Measurements from ENCODE around the gene EFCAB9. TPM values are rescaled to one million over a fixed set of nuclear protein-coding genes. Genes with fewer than 3 reads are reported as not detected.

EFCAB9 gene
- polyA plus RNA-seq, 1 donor from 2014 or later, result not detected

- H3K27me3 ChIP-seq (ENCODE audit: insufficient read depth, low read depth, low read length), result no peaks in the 10 kb centered on the region
- H3K27ac ChIP-seq (ENCODE audit: low read length), result no peak overlapping the region
- H3K9me2 ChIP-seq (ENCODE audit: insufficient read depth, low read length), result no peaks in the 10 kb centered on the region
- H2AFZ ChIP-seq (ENCODE audit: low read depth, low read length), result no peak overlapping the region
- H3K4me3 ChIP-seq (ENCODE audit: low read length), result no peak overlapping the region
- H4K20me1 ChIP-seq (ENCODE audit: insufficient read depth), result no peaks in the 10 kb centered on the region
- H3K9me3 ChIP-seq (ENCODE audit: low read length), result no peaks in the 10 kb centered on the region
- TF ChIP-seq EZH2 (IDR thresholded peaks at IDR 0.05; ENCODE audit: borderline replicate concordance, insufficient read depth, low read length, poor library complexity, severe bottlenecking), result no peak
- no peak for TF ChIP-seq REST (IDR thresholded peaks at IDR 0.05; ENCODE audit: borderline replicate concordance)
- no peak for TF ChIP-seq SMC3 (conservative IDR thresholded peaks at IDR 0.05; ENCODE audit: poor library complexity)
- no peak for TF ChIP-seq CTCF (IDR thresholded peaks at IDR 0.05; ENCODE audit: poor library complexity, severe bottlenecking)
- no peak for TF ChIP-seq MXI1 (conservative IDR thresholded peaks at IDR 0.05; ENCODE audit: poor library complexity, severe bottlenecking)
- no peak for TF ChIP-seq TAF1 (IDR thresholded peaks at IDR 0.05; ENCODE audit: low read depth)
- H3K4me2 ChIP-seq (ENCODE audit: low read length), result no peak overlapping the region
- H3K9ac ChIP-seq (ENCODE audit: low read length), result no peak overlapping the region
- H3K79me2 ChIP-seq (replicated peaks; ENCODE audit: insufficient read depth, low read length), result no peaks in the 10 kb centered on the region
- no peaks in the 10 kb centered on the region for H3K36me3 ChIP-seq (ENCODE audit: insufficient read depth, low read length)
- H3F3A ChIP-seq (ENCODE audit: insufficient read depth, low read length, poor library complexity, severe bottlenecking), result no peaks in the 10 kb centered on the region
These were observed 26.1 kb upstream of the EFCAB9 start for GRCh38 chr5:172167895-172168294.

GRCh38 chr5:172168311-172168710, 25.7 kb upstream of the EFCAB9 start:
- Histone ChIP-seq H3K79me2 (replicated peaks; ENCODE audit: insufficient read depth, low read length) (no peaks in the 10 kb centered on the region), H3K9me2 (ENCODE audit: insufficient read depth, low read length) (no peaks in the 10 kb centered on the region), H4K20me1 (ENCODE audit: insufficient read depth) (no peaks in the 10 kb centered on the region), H3K9me3 (ENCODE audit: low read length) (no peaks in the 10 kb centered on the region), H3K4me3 (ENCODE audit: low read length) (no peak overlapping the region), H2AFZ (ENCODE audit: low read depth, low read length) (no peak overlapping the region), H3K9ac (ENCODE audit: low read length) (no peak overlapping the region), H3K36me3 (ENCODE audit: insufficient read depth, low read length) (no peaks in the 10 kb centered on the region), H3F3A (ENCODE audit: insufficient read depth, low read length, poor library complexity, severe bottlenecking) (no peaks in the 10 kb centered on the region), H3K4me2 (ENCODE audit: low read length) (no peak overlapping the region), H3K27me3 (ENCODE audit: insufficient read depth, low read depth, low read length) (no peaks in the 10 kb centered on the region), H3K27ac (ENCODE audit: low read length) (no peak overlapping the region)
- no peak for TF ChIP-seq RAD21 (conservative IDR thresholded peaks at IDR 0.05)
- no peak for TF ChIP-seq EP300 (conservative IDR thresholded peaks at IDR 0.05; ENCODE audit: poor library complexity, severe bottlenecking)
- TF ChIP-seq MXI1 (conservative IDR thresholded peaks at IDR 0.05; ENCODE audit: poor library complexity, severe bottlenecking), result no peak
- TF ChIP-seq EZH2 (IDR thresholded peaks at IDR 0.05; ENCODE audit: borderline replicate concordance, insufficient read depth, low read length, poor library complexity, severe bottlenecking), result no peak
- TF ChIP-seq TAF1 (IDR thresholded peaks at IDR 0.05; ENCODE audit: low read depth), result no peak
- TF ChIP-seq CTCF (IDR thresholded peaks at IDR 0.05; ENCODE audit: poor library complexity, severe bottlenecking), result no peak
- TF ChIP-seq SMC3 (conservative IDR thresholded peaks at IDR 0.05; ENCODE audit: poor library complexity), result no peak
- no peak for TF ChIP-seq POLR2AphosphoS5 (IDR thresholded peaks at IDR 0.05)
- TF ChIP-seq REST (IDR thresholded peaks at IDR 0.05; ENCODE audit: borderline replicate concordance), result no peak

Data from neural cell (in vitro differentiated cells).